Measurements from ENCODE around the gene CHCHD6. TPM values are rescaled to one million over a fixed set of nuclear protein-coding genes. Genes with fewer than 3 reads are reported as not detected.

The CHCHD6 gene
- total RNA-seq, 1 donor from 2014 or later: 17.1 TPM

GRCh38 chr3:126893651-126894050, 189.6 kb downstream of the CHCHD6 start:
- H3K9me3 Mint-ChIP-seq (ENCODE audit: low read depth): no peaks in the 10 kb centered on the region
- no peak for TF ChIP-seq CTCF (IDR thresholded peaks at IDR 0.05)
- no peaks in the 10 kb centered on the region for H3K27me3 Mint-ChIP-seq (ENCODE audit: low read depth)
- H3K36me3 Mint-ChIP-seq (ENCODE audit: low read depth): peaks cover 1% of the 10 kb centered on the region
- H3K27ac Mint-ChIP-seq (ENCODE audit: unreplicated experiment): no peak overlapping the region
- no peak for DNase-seq (ENCODE audit: low spot score)
- no peak overlapping the region for H3K4me3 Mint-ChIP-seq (ENCODE audit: unreplicated experiment)
- H3K4me1 Mint-ChIP-seq (ENCODE audit: low read depth): peaks cover 41% of the 10 kb centered on the region

- no peak for TF ChIP-seq CTCF (IDR thresholded peaks at IDR 0.05)
- no peak overlapping the region for H3K27ac Mint-ChIP-seq (ENCODE audit: unreplicated experiment)
- H3K4me3 Mint-ChIP-seq (ENCODE audit: unreplicated experiment): no peak overlapping the region
- H3K9me3 Mint-ChIP-seq (ENCODE audit: low read depth): no peaks in the 10 kb centered on the region
- peaks cover 41% of the 10 kb centered on the region for H3K4me1 Mint-ChIP-seq (ENCODE audit: low read depth)
- no peak for DNase-seq (ENCODE audit: low spot score)
- H3K36me3 Mint-ChIP-seq (ENCODE audit: low read depth): peaks cover 1% of the 10 kb centered on the region
- H3K27me3 Mint-ChIP-seq (ENCODE audit: low read depth): no peaks in the 10 kb centered on the region
Observed at GRCh38 chr3:126894475-126894874, 190.4 kb downstream of the CHCHD6 start.

- Mint-ChIP-seq H3K4me1 (ENCODE audit: low read depth) (peaks cover 41% of the 10 kb centered on the region), H3K36me3 (ENCODE audit: low read depth) (peaks cover 1% of the 10 kb centered on the region), H3K9me3 (ENCODE audit: low read depth) (no peaks in the 10 kb centered on the region), H3K27ac (ENCODE audit: unreplicated experiment) (peak overlapping the region; percentile 88), H3K27me3 (ENCODE audit: low read depth) (no peaks in the 10 kb centered on the region), H3K4me3 (ENCODE audit: unreplicated experiment) (no peak overlapping the region)
- DNase-seq (ENCODE audit: low spot score): no peak
- TF ChIP-seq CTCF (IDR thresholded peaks at IDR 0.05): no peak
Observed at GRCh38 chr3:126895178-126896066, 191.4 kb downstream of the CHCHD6 start.

- Mint-ChIP-seq H3K27me3 (ENCODE audit: low read depth) (no peaks in the 10 kb centered on the region), H3K9me3 (ENCODE audit: low read depth) (no peaks in the 10 kb centered on the region), H3K27ac (ENCODE audit: unreplicated experiment) (peak overlapping the region; percentile 89), H3K4me1 (ENCODE audit: low read depth) (peaks cover 41% of the 10 kb centered on the region), H3K36me3 (ENCODE audit: low read depth) (peaks cover 1% of the 10 kb centered on the region), H3K4me3 (ENCODE audit: unreplicated experiment) (no peak overlapping the region)
- no peak for TF ChIP-seq CTCF (IDR thresholded peaks at IDR 0.05)
- no peak for DNase-seq (ENCODE audit: low spot score)
Observed at GRCh38 chr3:126896067-126896441, 192.0 kb downstream of the CHCHD6 start.

GRCh38 chr3:126896968-126897367, 192.9 kb downstream of the CHCHD6 start:
- Mint-ChIP-seq H3K27ac (ENCODE audit: unreplicated experiment) (no peak overlapping the region), H3K27me3 (ENCODE audit: low read depth) (no peaks in the 10 kb centered on the region), H3K9me3 (ENCODE audit: low read depth) (no peaks in the 10 kb centered on the region), H3K36me3 (ENCODE audit: low read depth) (no peaks in the 10 kb centered on the region), H3K4me1 (ENCODE audit: low read depth) (peaks cover 41% of the 10 kb centered on the region), H3K4me3 (ENCODE audit: unreplicated experiment) (no peak overlapping the region)
- no peak for TF ChIP-seq CTCF (IDR thresholded peaks at IDR 0.05)
- no peak for DNase-seq (ENCODE audit: low spot score)

Measured in chondrocyte (in vitro differentiated cells).